GM12891 (cell line): ENCODE results near the gene SPECC1.
A peak's percentile ranks its signal among the peaks of the same experiment; 100 is the strongest.
"Not testable (repeated sequence)": the region's sequence is repeated elsewhere in the genome, so short reads cannot be mapped to it uniquely, and the experiment has no call there.

Experiments used
- DNase-seq: peaks from one replicate; pipeline ENCODE4 v3.0.0; 2011; ENCODE audit warnings: low spot score; ENCODE audit not compliant: insufficient read length
- FAIRE-seq: peaks from 2 replicates; lab custom pipeline; 2011; peaks lifted over from hg19 to GRCh38; lab: Jason Lieb, UNC
- PAX5 ChIP-seq: IDR thresholded peaks from 2 replicates; pipeline ENCODE4 v1.6.1; 2011; ENCODE audit warnings: low read length, moderate library complexity, mild to moderate bottlenecking; ENCODE audit not compliant: insufficient read depth, severe bottlenecking
- POLR2A ChIP-seq: IDR thresholded peaks from 2 replicates; pipeline ENCODE4 v1.6.1; 2011; ENCODE audit warnings: low read depth, low read length, control low read depth
- POLR2AphosphoS5 ChIP-seq: IDR thresholded peaks from 2 replicates; pipeline ENCODE4 v1.6.1; 2011; ENCODE audit warnings: low read depth, low read length, control low read depth
- POU2F2 ChIP-seq: IDR thresholded peaks from 2 replicates; pipeline ENCODE4 v1.6.1; 2011; ENCODE audit warnings: low read depth, mild to moderate bottlenecking, control low read depth, low read length, moderate library complexity
- SPI1 ChIP-seq: IDR thresholded peaks from 2 replicates; pipeline ENCODE4 v1.6.1; 2011; ENCODE audit warnings: low read depth, low read length, control low read depth
- TAF1 ChIP-seq: IDR thresholded peaks from 2 replicates; pipeline ENCODE4 v1.6.1; 2011; ENCODE audit warnings: low read depth, low read length, control low read depth

SPECC1 gene

DNA sequence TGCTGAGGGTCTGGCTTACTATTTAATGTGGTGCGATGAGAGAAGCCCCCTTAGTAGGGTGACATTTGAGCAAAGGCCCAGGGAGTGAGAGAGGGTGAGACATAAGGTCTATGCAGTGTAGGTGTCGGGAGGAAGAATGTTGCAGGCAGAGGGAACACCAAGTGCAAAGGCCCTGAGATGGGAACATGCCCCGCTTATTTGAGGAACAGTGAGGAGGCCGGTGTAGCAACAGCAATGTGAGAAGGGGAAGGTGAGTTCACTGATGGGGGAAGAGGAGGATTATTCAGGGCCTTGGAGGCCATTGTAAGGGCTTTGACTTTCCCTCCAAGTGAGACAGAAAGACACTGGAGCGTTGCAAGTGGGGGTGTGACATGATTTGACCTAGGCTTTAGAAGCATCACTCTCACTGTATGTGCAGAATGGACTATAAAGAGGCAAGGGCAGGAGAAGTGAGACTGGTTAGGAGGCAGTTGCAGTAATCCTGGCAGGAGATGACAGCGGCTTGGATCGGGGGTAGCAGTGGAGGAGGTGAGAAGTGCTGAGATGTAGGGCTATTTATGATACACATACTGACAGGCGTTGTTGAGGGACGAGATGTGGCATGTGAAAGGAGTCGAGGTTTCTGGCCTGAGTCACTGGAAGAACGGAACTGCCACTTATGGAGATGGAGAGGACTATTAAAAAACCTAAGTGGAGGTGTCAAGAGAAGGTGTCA lies 145.3 kb downstream of the SPECC1 start:
- TF ChIP-seq POU2F2 = no peak
- no peak for TF ChIP-seq PAX5
- TF ChIP-seq POLR2A = no peak
- no peak for TF ChIP-seq TAF1
- TF ChIP-seq POLR2AphosphoS5 = no peak
- TF ChIP-seq SPI1 = no peak
- FAIRE-seq (peak; percentile 81), DNase-seq (no peak)

DNA sequence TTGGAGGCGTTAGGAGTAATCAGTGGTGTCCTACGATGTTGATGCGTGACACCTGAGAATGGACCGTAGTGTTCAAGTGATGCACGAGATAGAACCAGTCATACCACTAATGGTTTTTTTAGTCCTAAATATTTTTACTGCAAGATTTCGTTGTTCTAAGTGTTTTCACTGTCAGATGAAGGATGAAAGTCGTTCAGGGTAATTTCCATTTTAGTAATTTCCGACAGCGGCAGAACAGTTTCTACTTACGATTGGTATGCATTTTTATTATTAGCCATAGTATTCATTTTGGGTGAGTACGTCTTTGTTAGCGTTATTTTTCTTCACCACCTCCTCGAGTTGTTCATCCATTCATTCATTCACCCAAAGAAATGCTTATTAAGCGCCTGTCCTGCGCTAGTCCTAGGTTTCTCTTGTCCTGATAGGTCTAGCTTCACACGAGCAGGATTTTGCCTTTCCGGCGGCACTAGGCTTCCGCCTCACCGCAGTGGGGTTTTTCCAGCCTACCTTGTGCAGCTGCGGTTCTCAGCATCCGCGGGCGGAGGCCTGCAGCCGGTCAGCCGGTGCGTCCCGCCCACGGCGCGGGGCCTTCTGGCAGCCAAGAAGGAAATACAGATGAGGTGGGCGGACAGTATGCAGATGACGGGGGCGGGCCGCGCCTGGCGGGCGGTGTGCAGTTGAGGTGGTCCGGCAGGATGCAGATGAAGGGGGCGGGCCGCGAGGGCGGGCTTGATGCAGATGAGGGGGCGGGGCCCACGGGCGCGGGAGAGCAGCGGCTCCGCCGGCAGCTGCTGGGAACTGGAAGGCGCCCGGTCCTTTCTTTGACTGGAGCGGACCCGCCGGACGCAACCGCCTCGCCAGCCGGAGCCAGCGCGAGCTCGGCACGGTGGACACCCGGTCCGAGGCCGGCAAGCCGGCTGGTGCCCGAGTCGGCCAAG lies 146.4 kb downstream of the SPECC1 start:
- peak; percentile 58 for TF ChIP-seq PAX5
- peak; percentile 40; the same call in 1 of the 2 replicates for TF ChIP-seq POLR2A
- no peak; the same call in 1 of the 2 replicates for TF ChIP-seq POLR2AphosphoS5
- TF ChIP-seq POU2F2 = peak; percentile 96
- FAIRE-seq = peak; percentile 99
- DNase-seq = peak; percentile 91

DNA sequence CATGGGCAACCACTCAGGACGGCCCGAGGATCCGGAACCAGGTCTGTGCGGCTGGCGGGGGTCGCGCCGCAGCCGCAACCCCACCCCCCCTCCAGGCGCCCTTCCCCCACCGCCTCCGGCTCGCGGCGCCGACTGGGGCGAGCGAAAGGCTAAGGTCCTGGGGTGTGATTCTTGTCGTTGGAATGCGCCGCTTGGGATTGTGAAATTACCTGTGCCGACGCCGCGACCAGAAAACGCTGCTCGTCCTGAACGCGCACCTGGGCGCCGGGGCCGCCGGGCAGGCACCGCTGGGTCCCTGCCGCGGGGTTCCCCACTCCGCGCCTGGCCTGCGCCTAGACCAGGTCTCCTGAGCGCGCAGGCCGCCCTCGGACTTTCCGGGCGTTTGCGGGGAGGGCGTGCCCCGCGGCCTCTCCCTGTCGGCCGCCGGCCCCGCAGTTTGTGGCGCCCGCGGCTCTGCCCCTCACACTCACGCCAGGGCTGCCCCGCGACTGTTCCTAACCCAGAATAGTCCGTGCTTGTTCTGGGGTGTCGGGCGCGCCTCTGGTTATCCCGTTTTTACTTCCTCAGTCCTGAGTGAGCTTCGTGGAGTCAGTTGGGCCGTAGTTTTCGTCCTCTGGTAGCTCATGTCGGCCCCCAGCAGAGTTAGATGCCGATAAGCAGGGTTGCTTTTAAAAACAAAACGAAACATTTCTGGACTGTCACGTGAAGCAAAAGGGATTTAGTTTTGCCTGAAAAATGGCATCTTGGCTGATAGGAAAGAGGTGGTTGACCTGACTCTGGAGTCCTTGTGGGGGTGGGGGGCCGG lies 147.2 kb downstream of the SPECC1 start:
- 0 out of 2 replicates have a peak, but pooled peaks have one; percentile 5 for TF ChIP-seq SPI1
- no peak for TF ChIP-seq PAX5
- TF ChIP-seq TAF1 = no peak
- no peak for FAIRE-seq
- peak; percentile 41 for DNase-seq

GRCh38 chr17:20157001-20157310 lies 147.8 kb downstream of the SPECC1 start:
- no peak for TF ChIP-seq TAF1
- no peak for TF ChIP-seq POU2F2
- no peak for TF ChIP-seq SPI1
- TF ChIP-seq POLR2A = no peak
- no peak for TF ChIP-seq POLR2AphosphoS5
- TF ChIP-seq PAX5 = no peak
- DNase-seq (no peak), FAIRE-seq (no peak)

DNA sequence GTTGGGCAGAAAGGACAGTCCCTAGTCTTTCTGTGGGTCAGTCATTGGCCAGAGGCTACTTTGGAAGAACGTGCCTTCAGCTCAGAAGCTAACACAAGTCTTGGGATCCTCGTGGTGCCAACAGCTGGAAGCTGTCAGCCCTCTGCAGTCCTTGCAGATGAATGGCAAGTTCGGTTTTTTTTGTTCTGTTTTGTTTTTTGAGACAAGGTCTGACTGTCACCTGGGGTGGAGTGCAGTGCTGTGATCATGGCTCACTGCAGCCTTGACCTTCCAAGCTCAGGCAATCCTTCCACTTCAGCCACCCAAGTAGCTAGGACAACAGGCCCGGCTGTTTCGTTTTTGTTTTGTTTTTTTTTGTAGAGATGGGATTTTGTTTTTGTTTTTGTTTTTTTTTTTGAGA lies 149.4 kb downstream of the SPECC1 start:
- no peak for DNase-seq
- FAIRE-seq = peak; percentile 54
- TF ChIP-seq PAX5 (no peak), POLR2A (no peak), POLR2AphosphoS5 (no peak), TAF1 (no peak), POU2F2 (no peak), SPI1 (no peak)

GRCh38 chr17:20159406-20160069 lies 150.4 kb downstream of the SPECC1 start:
- no peak for TF ChIP-seq SPI1
- TF ChIP-seq PAX5 = no peak
- TF ChIP-seq POLR2A = no peak
- no peak for TF ChIP-seq TAF1
- TF ChIP-seq POLR2AphosphoS5 = no peak
- no peak for TF ChIP-seq POU2F2
- DNase-seq (no peak), FAIRE-seq (no peak)

DNA sequence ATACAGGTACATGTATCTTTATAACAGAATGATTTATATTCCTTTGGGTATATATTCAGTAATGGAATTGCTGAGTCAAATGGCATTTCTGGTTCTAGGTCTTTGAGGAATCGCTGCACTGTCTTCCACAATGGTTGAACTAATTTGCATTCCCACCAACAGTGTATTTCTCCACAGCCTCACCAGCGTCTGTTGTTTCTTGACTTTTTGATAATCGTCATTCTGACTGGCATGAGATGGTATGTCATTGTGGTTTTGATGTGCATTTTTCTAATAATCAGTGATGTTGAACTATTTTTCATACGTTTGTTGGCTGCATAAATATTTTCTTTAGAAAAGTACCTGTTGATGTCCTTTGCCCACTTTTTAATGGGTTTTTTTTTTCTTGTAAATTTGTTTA lies 156.4 kb downstream of the SPECC1 start:
- not testable (repeated sequence) for FAIRE-seq

DNA sequence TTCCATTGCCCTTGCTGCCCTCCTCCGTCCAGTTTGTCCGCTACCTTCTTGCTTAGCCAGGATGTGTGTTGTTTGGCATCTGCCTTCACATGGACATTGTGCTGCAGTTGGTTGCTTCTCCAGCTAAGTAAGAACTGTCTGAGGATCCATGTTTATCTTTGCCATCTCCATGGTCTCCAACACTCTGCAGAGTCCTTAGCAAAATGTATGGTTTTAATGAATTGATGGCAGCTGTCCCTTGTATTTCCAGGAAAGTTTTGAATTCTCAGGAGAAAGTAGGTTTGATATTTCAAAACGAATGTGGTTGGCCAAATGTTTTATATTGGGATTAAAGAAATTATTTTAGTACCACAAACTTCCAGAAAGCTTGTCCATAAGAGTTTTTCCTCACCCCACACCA lies 160.9 kb downstream of the SPECC1 start:
- no peak for DNase-seq
- no peak for TF ChIP-seq POLR2AphosphoS5
- TF ChIP-seq SPI1 = no peak
- TF ChIP-seq TAF1 = no peak
- no peak for TF ChIP-seq POU2F2
- no peak for TF ChIP-seq POLR2A
- no peak for TF ChIP-seq PAX5
- FAIRE-seq = no peak

More for the DNA sequence above, 156.4 kb downstream of the SPECC1 start:
- not testable (repeated sequence) for DNase-seq

DNA sequence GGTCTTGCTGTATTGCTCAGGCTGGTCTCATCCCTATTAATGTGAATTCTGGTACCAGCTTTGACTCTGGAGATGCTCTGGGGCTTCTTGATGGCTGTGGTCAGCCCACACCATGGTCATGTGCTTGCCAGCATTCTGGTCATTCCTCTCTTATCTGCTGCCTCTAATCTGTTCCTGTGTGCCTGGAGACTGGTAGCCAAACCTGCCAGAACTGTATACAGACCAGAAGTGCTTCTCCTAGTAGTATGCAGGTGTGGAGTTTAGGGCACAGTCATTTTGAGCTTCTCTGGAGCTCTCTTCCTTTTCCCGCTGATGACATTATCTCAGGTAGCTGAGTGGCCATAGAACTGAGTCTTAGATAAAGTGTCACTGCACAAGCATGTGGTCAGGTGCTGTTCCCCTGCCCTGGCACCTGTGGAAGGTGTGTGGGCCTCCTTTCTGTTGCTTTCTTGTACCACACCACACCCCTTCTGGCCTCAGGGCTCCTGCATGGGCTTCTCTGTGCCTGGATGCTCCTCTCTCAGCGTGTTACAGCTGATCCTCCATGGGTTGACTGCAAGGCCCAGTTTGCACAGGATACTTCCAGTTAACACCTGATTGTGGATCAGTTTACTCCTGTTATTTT lies 162.7 kb downstream of the SPECC1 start:
- FAIRE-seq (peak; percentile 76), DNase-seq (no peak)
- TF ChIP-seq TAF1 (no peak), POLR2AphosphoS5 (no peak), POU2F2 (no peak)
